B cell (primary cell): Measurements from ENCODE around the gene GPR37.

Source experiments
- CTCF ChIP-seq: fragments of 200-600 bp; IDR thresholded peaks from one replicate; pipeline ENCODE4 v1.8.0; 2022; ENCODE audit warnings: antibody characterized with exemption, mild to moderate bottlenecking
- EZH2 ChIP-seq: IDR thresholded peaks from 2 replicates; pipeline ENCODE4 v1.6.1; 2012; ENCODE audit warnings: borderline replicate concordance, low read depth, mild to moderate bottlenecking, moderate library complexity, low read length; ENCODE audit not compliant: insufficient read depth, poor library complexity, severe bottlenecking

GRCh38 chr7:124810605-124811004, 45.0 kb upstream of the GPR37 start:
- no peak for TF ChIP-seq CTCF
- TF ChIP-seq EZH2 = no peak
